Parietal lobe (tissue), 1 donor: ENCODE data around the gene C11orf71. TPM values are rescaled to one million over a fixed set of nuclear protein-coding genes. Genes with fewer than 3 reads are reported as not detected.

ENCODE experiments used
- total RNA-seq: library from RNA; depleted of rRNA; stranded (reverse); fragments of >200 nt; gene quantifications from one replicate; pipeline ENCODE4 v1.2.3, GENCODE V29; 2014

Gene C11orf71, protein sequence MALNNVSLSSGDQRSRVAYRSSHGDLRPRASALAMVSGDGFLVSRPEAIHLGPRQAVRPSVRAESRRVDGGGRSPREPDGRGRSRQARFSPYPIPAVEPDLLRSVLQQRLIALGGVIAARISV
- total RNA-seq, result 12.5 TPM

DNA sequence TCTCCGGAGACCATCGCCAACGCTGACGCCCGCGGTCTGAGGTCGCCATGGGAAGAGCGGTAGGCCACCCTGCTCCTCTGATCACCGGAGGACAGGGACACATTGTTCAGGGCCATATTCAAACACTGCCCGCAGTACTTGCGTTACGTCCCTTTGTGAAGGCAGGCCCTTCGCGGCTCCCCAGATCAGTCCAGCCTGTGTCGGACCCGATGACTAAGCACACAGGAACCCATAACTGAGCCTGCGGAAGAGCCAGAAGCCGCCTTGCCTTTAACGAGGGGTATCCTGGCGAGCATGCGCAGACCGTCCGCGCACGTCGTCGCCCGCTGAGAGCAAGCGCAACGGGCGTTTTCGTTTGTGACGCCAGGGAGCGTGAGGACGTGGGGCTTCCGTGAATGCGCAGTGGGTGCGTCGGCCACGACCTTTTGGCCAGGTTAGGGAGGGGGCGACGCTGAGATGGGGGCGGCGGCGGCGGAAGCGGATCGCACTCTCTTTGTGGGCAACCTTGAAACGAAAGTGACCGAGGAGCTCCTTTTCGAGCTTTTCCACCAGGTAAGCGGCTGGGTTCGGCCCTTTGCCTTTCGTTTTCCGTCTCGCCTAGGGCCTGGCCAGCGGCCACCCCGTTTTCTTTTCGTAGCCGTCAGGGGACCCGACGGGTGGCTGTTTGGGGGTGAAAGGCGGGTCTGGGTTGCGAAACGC is at the start of gene C11orf71, which contains the start of gene RBM7:
TSS of gene C11orf71 (minus strand) at position 296 of the 699 bp plus-strand sequence. CDS start at position 116, 180 bp downstream.
TSS of gene RBM7 (plus strand) at position 451 of the 699 bp plus-strand sequence. CDS start at position 457, 6 bp downstream.

GRCh38 chr11:114439229-114440120 is 39.2 kb upstream of the C11orf71 start, which contains the start of gene REXO2:
Gene REXO2 (plus strand): TSS chr11:114439467. CDS start chr11:114439529, 62 bp downstream.

Other genes with a start within 250 kb of the C11orf71 start
- gene NNMT, start 104.1 kb downstream of the C11orf71 start, total RNA-seq, result 2.8 TPM
- 22.2 TPM for gene RBM7, start 155 bp upstream of the C11orf71 start, total RNA-seq
- gene REXO2, start 39.0 kb upstream of the C11orf71 start, total RNA-seq, result 54.8 TPM
- gene NXPE1, start 159.4 kb upstream of the C11orf71 start, total RNA-seq, result not detected
- not detected for gene NXPE4, start 195.3 kb upstream of the C11orf71 start, total RNA-seq